SKM-1 treated with dmso at 0.1 percent for 144 hours (cell line): ENCODE results near the gene CELF1.
A peak's percentile ranks its signal among the peaks of the same experiment; 100 is the strongest.
"Not testable (repeated sequence)": the region's sequence is repeated elsewhere in the genome, so short reads cannot be mapped to it uniquely, and the experiment has no call there.

Experiments
- DNase-seq: peaks from one replicate; lab custom pipeline; 2025; ENCODE audit not compliant: unreplicated experiment; lab: John Stamatoyannopoulos, UW

Gene CELF1

GRCh38 chr11:47541070-47541469 lies 11.9 kb downstream of the CELF1 start:
- no peak for DNase-seq

GRCh38 chr11:47539681-47540039 lies 13.3 kb downstream of the CELF1 start:
- no peak for DNase-seq

- no peak for DNase-seq
Observed at GRCh38 chr11:47538741-47539565, 14.0 kb downstream of the CELF1 start.

- no peak for DNase-seq
Observed at GRCh38 chr11:47536915-47537314, 16.0 kb downstream of the CELF1 start.

GRCh38 chr11:47534704-47535251 lies 18.2 kb downstream of the CELF1 start:
- no peak for DNase-seq

GRCh38 chr11:47533690-47534151 lies 19.2 kb downstream of the CELF1 start:
- DNase-seq, result no peak

GRCh38 chr11:47532597-47533213 lies 20.2 kb downstream of the CELF1 start:
- DNase-seq, result no peak

GRCh38 chr11:47531666-47532065 lies 21.3 kb downstream of the CELF1 start:
- DNase-seq, result no peak

- DNase-seq, result not testable (repeated sequence)
Observed at GRCh38 chr11:47530721-47531120, 22.2 kb downstream of the CELF1 start.

- no peak for DNase-seq
Observed at GRCh38 chr11:47529951-47530350, 23.0 kb downstream of the CELF1 start.

GRCh38 chr11:47527186-47527585 lies 25.7 kb downstream of the CELF1 start:
- DNase-seq, result no peak

GRCh38 chr11:47526032-47526431 lies 26.9 kb downstream of the CELF1 start:
- DNase-seq, result not testable (repeated sequence)

- no peak for DNase-seq
Observed at GRCh38 chr11:47524291-47524874, 28.5 kb downstream of the CELF1 start.

GRCh38 chr11:47523490-47524225 lies 29.3 kb downstream of the CELF1 start:
- no peak for DNase-seq

- no peak for DNase-seq
Observed at GRCh38 chr11:47518212-47518964, 34.5 kb downstream of the CELF1 start.

- no peak for DNase-seq
Observed at GRCh38 chr11:47516984-47517853, 35.7 kb downstream of the CELF1 start.

GRCh38 chr11:47516155-47516554 lies 36.8 kb downstream of the CELF1 start:
- DNase-seq, result no peak

- DNase-seq, result peak; percentile 55
Observed at GRCh38 chr11:47514825-47515647, 37.9 kb downstream of the CELF1 start.

- DNase-seq, result no peak
Observed at GRCh38 chr11:47512701-47513100, 40.2 kb downstream of the CELF1 start.
